Raji (cell line): ENCODE results near the gene GRID2.

Experiments
- POLR2A ChIP-seq: IDR thresholded peaks from 2 replicates; pipeline ENCODE4 v1.6.1; 2011; ENCODE audit warnings: low read depth, low read length, control low read depth; ENCODE audit not compliant: insufficient read depth

Gene GRID2

GRCh38 chr4:92362028-92362427 lies 58.3 kb downstream of the GRID2 start:
- TF ChIP-seq POLR2A: no peak

- TF ChIP-seq POLR2A: no peak
Observed at GRCh38 chr4:92368653-92369052, 64.9 kb downstream of the GRID2 start.

DNA sequence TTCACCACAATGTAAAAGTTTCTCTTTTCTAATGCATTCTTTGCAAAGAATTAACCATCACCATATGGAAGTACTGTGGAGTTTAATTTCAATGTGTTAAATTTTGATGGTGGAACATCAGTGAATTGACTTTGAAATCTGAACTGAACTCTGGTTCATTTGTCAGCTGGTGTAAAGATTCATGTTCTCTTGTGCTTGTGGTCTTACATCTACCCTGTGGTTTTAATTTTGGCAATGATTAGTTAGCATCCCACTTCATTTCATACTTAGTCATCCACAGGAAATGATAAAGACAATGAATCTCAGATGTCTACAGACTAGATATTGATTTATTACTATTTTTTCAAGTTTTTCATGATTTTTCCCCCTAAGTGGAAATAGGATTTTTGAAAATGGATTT lies 77.8 kb downstream of the GRID2 start:
- TF ChIP-seq POLR2A: no peak

DNA sequence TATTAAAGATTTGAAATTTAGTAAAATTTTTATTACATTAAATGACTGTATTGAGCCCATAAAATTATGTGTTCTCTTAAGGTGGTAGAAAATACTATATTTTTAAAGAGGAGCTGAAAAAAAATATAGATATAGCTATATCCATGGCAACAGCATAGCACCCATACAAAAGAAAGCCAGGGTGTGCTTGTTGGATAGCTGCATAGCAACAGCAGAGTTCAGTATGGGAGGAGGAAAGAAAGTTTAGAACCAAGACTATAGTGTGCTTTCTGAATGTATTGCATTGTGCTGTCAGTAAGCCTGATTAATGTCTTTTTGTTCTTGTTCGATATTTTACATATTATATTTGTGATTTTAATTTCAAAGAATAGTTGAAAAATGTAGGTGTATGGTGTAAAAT lies 78.4 kb downstream of the GRID2 start:
- TF ChIP-seq POLR2A: no peak

- no peak for TF ChIP-seq POLR2A
Observed at GRCh38 chr4:92387459-92388069, 83.8 kb downstream of the GRID2 start.

GRCh38 chr4:92399032-92399431 lies 95.3 kb downstream of the GRID2 start:
- no peak for TF ChIP-seq POLR2A

GRCh38 chr4:92406488-92406887 lies 102.7 kb downstream of the GRID2 start:
- TF ChIP-seq POLR2A: no peak

DNA sequence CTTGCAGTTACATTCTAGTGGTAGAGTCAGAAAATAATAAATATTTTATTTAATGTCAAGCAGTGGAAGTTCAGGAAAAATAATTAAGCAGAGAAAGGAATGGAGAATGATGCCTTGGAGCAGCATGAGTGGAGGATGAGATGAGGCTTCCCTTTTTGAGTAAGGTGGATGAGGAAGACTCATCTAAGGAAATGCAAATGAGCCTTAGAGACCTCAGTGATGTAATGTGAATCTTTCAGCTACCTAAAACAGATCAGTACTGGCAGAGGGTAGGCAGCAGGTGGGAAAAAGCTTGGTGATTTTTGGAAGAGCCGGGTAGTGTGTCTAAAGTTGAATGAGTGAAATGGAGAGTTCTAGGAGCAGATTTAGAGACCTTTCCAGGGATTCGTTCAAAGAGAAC lies 118.2 kb downstream of the GRID2 start:
- TF ChIP-seq POLR2A: no peak

- no peak for TF ChIP-seq POLR2A
Observed at GRCh38 chr4:92433272-92433758, 129.5 kb downstream of the GRID2 start.

DNA sequence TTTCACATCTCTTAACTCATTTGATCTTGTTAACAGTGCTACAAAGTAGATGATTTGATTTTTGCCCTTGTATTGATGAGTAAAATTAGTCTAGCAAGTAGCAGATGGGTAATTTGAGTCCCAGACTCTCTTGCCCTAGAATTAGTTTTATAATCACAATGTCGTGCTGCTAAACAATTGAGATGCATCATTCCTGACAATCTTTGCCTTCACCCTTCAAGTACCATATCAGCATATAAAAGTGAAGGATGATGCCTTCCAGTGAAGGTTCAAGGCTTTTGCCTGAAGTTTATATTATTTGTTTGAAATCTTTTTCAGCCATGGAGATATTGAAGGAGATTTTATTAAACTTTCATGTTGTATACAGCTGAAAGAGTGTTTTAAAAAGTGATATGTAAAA lies 141.4 kb downstream of the GRID2 start:
- no peak for TF ChIP-seq POLR2A

GRCh38 chr4:92447255-92447905 lies 143.6 kb downstream of the GRID2 start:
- no peak for TF ChIP-seq POLR2A

DNA sequence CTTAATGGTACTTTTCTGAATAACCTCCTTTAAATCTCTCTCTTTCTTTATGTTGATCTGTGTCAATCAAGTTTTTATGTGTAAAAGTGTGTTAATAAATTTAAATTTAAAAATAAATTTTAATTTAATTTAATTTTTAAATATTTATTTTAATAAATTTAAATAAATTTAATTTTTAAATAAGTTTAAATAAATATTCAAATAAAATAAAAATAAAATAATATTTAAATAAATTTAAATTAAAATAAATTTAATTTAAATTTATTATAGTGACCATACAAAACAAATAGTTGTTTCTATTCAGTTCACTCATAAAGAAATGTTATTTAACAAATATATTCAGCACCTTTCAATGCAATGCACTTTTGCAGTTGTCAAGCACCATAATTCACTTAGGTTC lies 146.9 kb downstream of the GRID2 start:
- TF ChIP-seq POLR2A: no peak

DNA sequence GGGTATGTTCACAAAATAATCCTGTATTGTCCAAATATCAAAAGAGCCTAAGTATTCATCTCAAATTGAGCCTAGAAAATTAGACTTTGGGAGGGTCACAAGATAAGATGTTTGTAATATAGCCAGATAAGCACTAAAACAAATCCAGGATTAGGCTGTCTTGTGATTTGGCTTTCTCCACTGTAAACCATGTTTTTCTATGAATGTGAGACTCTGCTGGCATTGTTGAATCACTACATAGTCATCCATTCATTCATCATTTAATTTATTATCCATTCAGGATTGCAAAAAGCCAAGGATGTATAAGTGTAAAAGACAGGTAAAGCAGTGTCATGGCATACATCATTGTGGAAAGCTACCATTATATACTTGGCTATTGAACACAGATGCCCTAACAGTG lies 148.0 kb downstream of the GRID2 start:
- no peak for TF ChIP-seq POLR2A

DNA sequence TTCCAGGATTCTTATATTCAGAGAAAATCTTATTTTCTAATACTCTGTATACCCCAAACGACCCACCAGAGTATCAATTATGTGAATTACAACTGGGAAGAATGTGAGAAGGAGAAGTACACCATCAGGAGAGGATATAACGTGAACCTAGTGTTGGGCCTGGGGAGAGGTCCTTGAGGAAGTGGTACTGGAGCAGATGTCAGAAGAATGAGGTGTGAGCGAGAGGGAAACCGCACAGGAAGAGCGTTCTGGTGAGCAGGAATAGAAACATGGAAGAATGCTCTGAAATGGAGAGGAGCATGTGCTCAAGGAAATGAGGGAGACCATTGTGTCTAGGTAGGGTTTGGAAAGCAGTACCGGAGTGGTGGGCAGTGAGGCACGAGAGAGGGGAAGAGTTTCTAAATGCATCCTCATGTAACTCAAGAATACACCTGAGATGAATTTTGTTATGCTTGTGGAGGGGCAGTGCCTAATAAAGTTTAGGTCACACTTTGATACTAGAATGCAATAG lies 151.6 kb downstream of the GRID2 start:
- TF ChIP-seq POLR2A: no peak

GRCh38 chr4:92455951-92456350 lies 152.2 kb downstream of the GRID2 start:
- no peak for TF ChIP-seq POLR2A

- no peak for TF ChIP-seq POLR2A
Observed at GRCh38 chr4:92461732-92462131, 158.0 kb downstream of the GRID2 start.

- TF ChIP-seq POLR2A: no peak
Observed at GRCh38 chr4:92477298-92477697, 173.5 kb downstream of the GRID2 start.

GRCh38 chr4:92483341-92483740 lies 179.6 kb downstream of the GRID2 start:
- TF ChIP-seq POLR2A: no peak
